Thyroid gland (tissue), 4 donors: ENCODE measurements around the gene EEF1A1.

Experiments
- CTCF ChIP-seq, 6 experiments: fragments of 200-600 bp in 3 of 6; fragments of 450-650 bp in 3 of 6; sonication (generic) in 3 of 6; IDR thresholded peaks; one replicate each; pipeline ENCODE4 v1.5.1; 2016 to 2019; ENCODE audit warnings: antibody characterized with exemption in 6 of 6, mild to moderate bottlenecking in 2 of 6, inconsistent platforms in 1 of 6, moderate library complexity in 1 of 6
- POLR2A ChIP-seq, 2 donors: fragments of 450-650 bp; IDR thresholded peaks; one replicate each; pipeline ENCODE4 v1.6.1; 2017; ENCODE audit warnings: antibody characterized with exemption in 2 of 2, mild to moderate bottlenecking in 2 of 2, moderate library complexity in 1 of 2

- TF ChIP-seq CTCF (IDR thresholded peaks at IDR 0.05) = no peak
- no peak for TF ChIP-seq POLR2A (IDR thresholded peaks at IDR 0.05)
Measured at GRCh38 chr6:73515204-73515655, 5.6 kb downstream of the EEF1A1 start.
